ENCODE data around the gene KLC4. TPM values are rescaled to one million over a fixed set of nuclear protein-coding genes. Genes with fewer than 3 reads are reported as not detected.
"Not testable (repeated sequence)": the region's sequence is repeated elsewhere in the genome, so short reads cannot be mapped to it uniquely, and the experiment has no call there.

KLC4 gene
- total RNA-seq, 1 donor from 2014 or later, result 30.0 TPM

GRCh38 chr6:43033496-43034189 is 25.8 kb upstream of the KLC4 start:
- DNase-seq (ENCODE audit: missing footprints) (no peak), ATAC-seq (no peak)
- intact Hi-C loops (cut with DNase I), result no loop called here

GRCh38 chr6:43034190-43034525 is 25.3 kb upstream of the KLC4 start:
- intact Hi-C loops (cut with DNase I), result no loop called here
- DNase-seq (ENCODE audit: missing footprints) (no peak), ATAC-seq (no peak)

GRCh38 chr6:43035495-43036194 is 23.8 kb upstream of the KLC4 start:
- intact Hi-C loops (cut with DNase I), result loop anchor here (1.0 to 2.0 kb wide), 2 partner anchors 17 to 18 kb away; partner anchors contain the start of gene CUL7
- ATAC-seq, result peak; percentile 93
- DNase-seq (ENCODE audit: missing footprints), result no peak

GRCh38 chr6:43036712-43037111 is 22.7 kb upstream of the KLC4 start:
- no peak for DNase-seq (ENCODE audit: missing footprints)
- ATAC-seq, result no peak
- intact Hi-C loops (cut with DNase I), result loop anchor here (1.0 to 2.0 kb wide), 2 partner anchors 16 to 19 kb away; partner anchors contain the start of gene CUL7

GRCh38 chr6:43037197-43037596 is 22.2 kb upstream of the KLC4 start:
- peak; percentile 38 for ATAC-seq
- intact Hi-C loops (cut with DNase I), result loop anchor here (2.0 kb wide), 1 partner anchor 16 kb away; the partner anchor contains the start of gene CUL7
- no peak for DNase-seq (ENCODE audit: missing footprints)

GRCh38 chr6:43037706-43038105 is 21.7 kb upstream of the KLC4 start:
- ATAC-seq (no peak), DNase-seq (ENCODE audit: missing footprints) (no peak)
- intact Hi-C loops (cut with DNase I), result loop anchor here (2.0 kb wide), 1 partner anchor 15 kb away; the partner anchor contains the start of gene CUL7

- DNase-seq (ENCODE audit: missing footprints) (no peak), ATAC-seq (no peak)
- intact Hi-C loops (cut with DNase I), result no loop called here
Observed at GRCh38 chr6:43038727-43039126, 20.7 kb upstream of the KLC4 start.

GRCh38 chr6:43040542-43041257 is 18.7 kb upstream of the KLC4 start:
- intact Hi-C loops (cut with DNase I), result no loop called here
- DNase-seq (ENCODE audit: missing footprints), result no peak
- no peak for ATAC-seq

- intact Hi-C loops (cut with DNase I); DNase-seq (ENCODE audit: missing footprints); ATAC-seq: not testable (repeated sequence)
Observed at GRCh38 chr6:43041475-43041874, 18.0 kb upstream of the KLC4 start.

- intact Hi-C loops (cut with DNase I), result no loop called here
- DNase-seq (ENCODE audit: missing footprints), result no peak
- no peak for ATAC-seq
Observed at GRCh38 chr6:43043310-43043709, 16.1 kb upstream of the KLC4 start.

GRCh38 chr6:43045371-43045930 is 14.0 kb upstream of the KLC4 start:
- intact Hi-C loops (cut with DNase I), result no loop called here

GRCh38 chr6:43047998-43048397 is 11.4 kb upstream of the KLC4 start:
- no peak for ATAC-seq
- DNase-seq (ENCODE audit: missing footprints), result no peak
- intact Hi-C loops (cut with DNase I), result no loop called here

More at GRCh38 chr6:43045371-43045930, 14.0 kb upstream of the KLC4 start:
- DNase-seq (ENCODE audit: missing footprints) (no peak), ATAC-seq (no peak)

GRCh38 chr6:43050981-43051380 is 8.4 kb upstream of the KLC4 start:
- no peak for ATAC-seq
- no peak for DNase-seq (ENCODE audit: missing footprints)
- intact Hi-C loops (cut with DNase I), result loop anchor here (5.0 kb wide), 1 partner anchor 91 kb away; no protein-coding TSS in a partner anchor

GRCh38 chr6:43052225-43052841 is 7.1 kb upstream of the KLC4 start:
- ATAC-seq (no peak), DNase-seq (ENCODE audit: missing footprints) (no peak)
- intact Hi-C loops (cut with DNase I), result loop anchor here (2.0 to 5.0 kb wide), 2 partner anchors 16 to 90 kb away; no protein-coding TSS in a partner anchor

- intact Hi-C loops (cut with DNase I), result loop anchor here (2.0 to 5.0 kb wide), 2 partner anchors 16 to 89 kb away; no protein-coding TSS in a partner anchor
- DNase-seq (ENCODE audit: missing footprints), result no peak
- peak; percentile 1 for ATAC-seq
Observed at GRCh38 chr6:43052842-43053544, 6.4 kb upstream of the KLC4 start.

- DNase-seq (ENCODE audit: missing footprints) (peak; percentile 95), ATAC-seq (peak; percentile 95)
- intact Hi-C loops (cut with DNase I), result loop anchor here (2.0 to 5.0 kb wide), 2 partner anchors 17 to 89 kb away; no protein-coding TSS in a partner anchor
Observed at GRCh38 chr6:43053545-43054205, 5.8 kb upstream of the KLC4 start, which contains the start of gene CUL7. CUL7 (minus strand) TSS chr6:43053851; CDS start chr6:43052788, 1,063 bp downstream.

- no peak for ATAC-seq
- intact Hi-C loops (cut with DNase I), result loop anchor here (5.0 kb wide), 1 partner anchor 88 kb away; no protein-coding TSS in a partner anchor
- no peak for DNase-seq (ENCODE audit: missing footprints)
Observed at GRCh38 chr6:43054206-43054943, 5.1 kb upstream of the KLC4 start.
